GM12874 (cell line): ENCODE data around the gene ACTR2.

Experiments
- CTCF ChIP-seq: IDR thresholded peaks from 2 replicates; pipeline ENCODE4 v1.5.1; 2011; ENCODE audit warnings: low read depth, mild to moderate bottlenecking, control low read depth, low read length, moderate library complexity; ENCODE audit not compliant: insufficient read depth

The ACTR2 gene

GRCh38 chr2:65287364-65287763 lies 59.7 kb downstream of the ACTR2 start:
- TF ChIP-seq CTCF = no peak

GRCh38 chr2:65291216-65292105 lies 63.8 kb downstream of the ACTR2 start:
- no peak for TF ChIP-seq CTCF

- TF ChIP-seq CTCF = no peak
Measured at GRCh38 chr2:65292106-65292400, 64.4 kb downstream of the ACTR2 start.

GRCh38 chr2:65292461-65293011 lies 64.9 kb downstream of the ACTR2 start:
- TF ChIP-seq CTCF = no peak

GRCh38 chr2:65293376-65293775 lies 65.7 kb downstream of the ACTR2 start:
- TF ChIP-seq CTCF = no peak

GRCh38 chr2:65294136-65294535 lies 66.5 kb downstream of the ACTR2 start:
- TF ChIP-seq CTCF = no peak

GRCh38 chr2:65294701-65295100 lies 67.1 kb downstream of the ACTR2 start:
- TF ChIP-seq CTCF = no peak
